ENCODE results near the gene NOS3.
"Not testable (repeated sequence)": the region's sequence is repeated elsewhere in the genome, so short reads cannot be mapped to it uniquely, and the experiment has no call there.

The NOS3 gene

GRCh38 chr7:151000897-151001495, 10.2 kb downstream of the NOS3 start:
- DNase-seq (ENCODE audit: low read depth) = no peak

- no peak for DNase-seq (ENCODE audit: low read depth)
Observed at GRCh38 chr7:151001546-151001945, 10.7 kb downstream of the NOS3 start.

- no peak for DNase-seq (ENCODE audit: low read depth)
Observed at GRCh38 chr7:151003572-151003971, 12.8 kb downstream of the NOS3 start.

GRCh38 chr7:151005566-151005965, 14.7 kb downstream of the NOS3 start:
- DNase-seq (ENCODE audit: low read depth) = no peak

GRCh38 chr7:151006590-151007300, 15.9 kb downstream of the NOS3 start:
- DNase-seq (ENCODE audit: low read depth) = no peak

GRCh38 chr7:151007469-151007898, 16.7 kb downstream of the NOS3 start:
- no peak for DNase-seq (ENCODE audit: low read depth)

- DNase-seq (ENCODE audit: low read depth) = peak; percentile 23
Observed at GRCh38 chr7:151008143-151008510, 17.3 kb downstream of the NOS3 start.

GRCh38 chr7:151008511-151009323, 17.9 kb downstream of the NOS3 start:
- DNase-seq (ENCODE audit: low read depth) = peak; percentile 70

GRCh38 chr7:151009327-151010036, 18.7 kb downstream of the NOS3 start:
- no peak for DNase-seq (ENCODE audit: low read depth)

GRCh38 chr7:151010037-151010306, 19.2 kb downstream of the NOS3 start:
- DNase-seq (ENCODE audit: low read depth) = no peak

- DNase-seq (ENCODE audit: low read depth) = peak; percentile 18
Observed at GRCh38 chr7:151010307-151011096, 19.7 kb downstream of the NOS3 start.

GRCh38 chr7:151011097-151011409, 20.2 kb downstream of the NOS3 start:
- DNase-seq (ENCODE audit: low read depth) = no peak

GRCh38 chr7:151011616-151012015, 20.8 kb downstream of the NOS3 start:
- not testable (repeated sequence) for DNase-seq (ENCODE audit: low read depth)

- DNase-seq (ENCODE audit: low read depth) = no peak
Observed at GRCh38 chr7:151012031-151012692, 21.3 kb downstream of the NOS3 start.

GRCh38 chr7:151012911-151013347, 22.1 kb downstream of the NOS3 start:
- DNase-seq (ENCODE audit: low read depth) = no peak

- no peak for DNase-seq (ENCODE audit: low read depth)
Observed at GRCh38 chr7:151013356-151013732, 22.5 kb downstream of the NOS3 start.

GRCh38 chr7:151013733-151014497, 23.1 kb downstream of the NOS3 start:
- DNase-seq (ENCODE audit: low read depth) = peak; percentile 94

GRCh38 chr7:151014950-151015349, 24.1 kb downstream of the NOS3 start:
- peak; percentile 27 for DNase-seq (ENCODE audit: low read depth)

- DNase-seq (ENCODE audit: low read depth) = no peak
Observed at GRCh38 chr7:151015967-151016366, 25.1 kb downstream of the NOS3 start.

GRCh38 chr7:151016505-151016904, 25.7 kb downstream of the NOS3 start:
- DNase-seq (ENCODE audit: low read depth) = no peak

- peak; percentile 14 for DNase-seq (ENCODE audit: low read depth)
Observed at GRCh38 chr7:151016942-151017341, 26.1 kb downstream of the NOS3 start.
